Activated CD4-positive, alpha-beta T cell treated with anti-CD3 and anti-CD28 coated beads for 1 hour (primary cell): ENCODE results near the gene EFNA1.
"Not testable (repeated sequence)": the region's sequence is repeated elsewhere in the genome, so short reads cannot be mapped to it uniquely, and the experiment has no call there.

ENCODE experiments used
- DNase-seq: peaks from one replicate; pipeline ENCODE4 v3.0.0-alpha.2; 2020

Gene EFNA1

GRCh38 chr1:155093911-155094621 lies 33.6 kb upstream of the EFNA1 start:
- no peak for DNase-seq

GRCh38 chr1:155094622-155094948 lies 33.1 kb upstream of the EFNA1 start:
- no peak for DNase-seq

GRCh38 chr1:155099331-155099730 lies 28.3 kb upstream of the EFNA1 start:
- no peak for DNase-seq

- no peak for DNase-seq
Measured at GRCh38 chr1:155103325-155103724, 24.4 kb upstream of the EFNA1 start.

- DNase-seq = no peak
Measured at GRCh38 chr1:155104605-155105534, 22.8 kb upstream of the EFNA1 start.

GRCh38 chr1:155105604-155106011 lies 22.1 kb upstream of the EFNA1 start:
- no peak for DNase-seq

GRCh38 chr1:155106862-155107261 lies 20.8 kb upstream of the EFNA1 start:
- no peak for DNase-seq

- no peak for DNase-seq
Measured at GRCh38 chr1:155107309-155108264, 20.1 kb upstream of the EFNA1 start.

GRCh38 chr1:155108296-155108695 lies 19.4 kb upstream of the EFNA1 start:
- DNase-seq = no peak

- no peak for DNase-seq
Measured at GRCh38 chr1:155110381-155110780, 17.3 kb upstream of the EFNA1 start.

- no peak for DNase-seq
Measured at GRCh38 chr1:155110826-155111225, 16.9 kb upstream of the EFNA1 start.

GRCh38 chr1:155113450-155113980 lies 14.2 kb upstream of the EFNA1 start:
- DNase-seq = no peak

- DNase-seq = no peak
Measured at GRCh38 chr1:155116113-155116764, 11.4 kb upstream of the EFNA1 start.

GRCh38 chr1:155117610-155118009 lies 10.1 kb upstream of the EFNA1 start:
- no peak for DNase-seq

- DNase-seq = not testable (repeated sequence)
Measured at GRCh38 chr1:155118090-155118489, 9.6 kb upstream of the EFNA1 start.

GRCh38 chr1:155120253-155120652 lies 7.4 kb upstream of the EFNA1 start:
- no peak for DNase-seq

- DNase-seq = no peak
Measured at GRCh38 chr1:155121249-155121648, 6.4 kb upstream of the EFNA1 start.

- no peak for DNase-seq
Measured at GRCh38 chr1:155122308-155122707, 5.4 kb upstream of the EFNA1 start.

- DNase-seq = no peak
Measured at GRCh38 chr1:155123801-155124200, 3.9 kb upstream of the EFNA1 start.

GRCh38 chr1:155124503-155125463 lies 2.9 kb upstream of the EFNA1 start:
- no peak for DNase-seq

GRCh38 chr1:155125511-155125945 lies 2.1 kb upstream of the EFNA1 start:
- DNase-seq = no peak
